ENCODE results near the gene APMAP.

APMAP gene

DNA sequence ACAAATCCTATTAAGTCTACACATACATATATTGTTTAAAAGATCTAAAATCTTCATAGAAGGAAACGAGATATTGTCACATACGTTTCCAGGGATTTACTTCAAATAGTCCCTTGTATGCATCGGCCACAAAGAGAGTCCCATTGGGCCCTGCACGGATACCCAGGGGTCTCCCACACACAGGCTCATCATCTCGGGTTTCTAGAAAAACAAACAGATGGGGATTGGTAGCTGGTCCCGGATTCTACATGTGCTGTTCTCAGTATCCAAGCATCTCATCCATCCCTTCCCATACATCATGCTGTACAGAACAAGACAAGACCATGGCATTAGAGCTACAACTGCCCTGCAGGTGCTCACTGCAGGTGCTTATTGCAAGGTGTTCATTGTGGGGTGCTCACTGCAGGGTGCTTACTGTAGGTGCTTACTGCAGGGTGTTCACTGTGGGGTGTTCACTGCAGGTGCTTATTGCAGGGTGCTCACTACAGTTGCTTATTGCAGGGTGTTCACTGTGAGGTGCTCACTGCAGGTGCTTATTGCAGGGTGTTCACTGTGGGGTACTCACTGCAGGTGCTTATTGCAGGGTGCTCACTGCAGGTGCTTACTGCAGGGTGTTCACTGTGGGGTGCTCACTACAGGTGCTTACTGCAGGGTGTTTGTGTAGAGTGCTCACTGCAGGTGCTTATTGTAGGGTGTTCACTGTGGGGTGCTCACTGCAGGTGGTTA, 21.0 kb downstream of the APMAP start:
- Histone ChIP-seq H3K27ac (ENCODE audit: poor library complexity, severe bottlenecking) (no peak overlapping the region), H3K4me3 (ENCODE audit: severe bottlenecking) (no peak overlapping the region), H3K27me3 (ENCODE audit: insufficient read depth, poor library complexity, severe bottlenecking) (no peaks in the 10 kb centered on the region), H3K9me3 (ENCODE audit: severe bottlenecking) (no peaks in the 10 kb centered on the region), H3K4me1 (ENCODE audit: insufficient read depth, poor library complexity, severe bottlenecking) (no peaks in the 10 kb centered on the region), H3K36me3 (ENCODE audit: low read depth) (peaks cover 48% of the 10 kb centered on the region)
- TF ChIP-seq, protein P1, sequence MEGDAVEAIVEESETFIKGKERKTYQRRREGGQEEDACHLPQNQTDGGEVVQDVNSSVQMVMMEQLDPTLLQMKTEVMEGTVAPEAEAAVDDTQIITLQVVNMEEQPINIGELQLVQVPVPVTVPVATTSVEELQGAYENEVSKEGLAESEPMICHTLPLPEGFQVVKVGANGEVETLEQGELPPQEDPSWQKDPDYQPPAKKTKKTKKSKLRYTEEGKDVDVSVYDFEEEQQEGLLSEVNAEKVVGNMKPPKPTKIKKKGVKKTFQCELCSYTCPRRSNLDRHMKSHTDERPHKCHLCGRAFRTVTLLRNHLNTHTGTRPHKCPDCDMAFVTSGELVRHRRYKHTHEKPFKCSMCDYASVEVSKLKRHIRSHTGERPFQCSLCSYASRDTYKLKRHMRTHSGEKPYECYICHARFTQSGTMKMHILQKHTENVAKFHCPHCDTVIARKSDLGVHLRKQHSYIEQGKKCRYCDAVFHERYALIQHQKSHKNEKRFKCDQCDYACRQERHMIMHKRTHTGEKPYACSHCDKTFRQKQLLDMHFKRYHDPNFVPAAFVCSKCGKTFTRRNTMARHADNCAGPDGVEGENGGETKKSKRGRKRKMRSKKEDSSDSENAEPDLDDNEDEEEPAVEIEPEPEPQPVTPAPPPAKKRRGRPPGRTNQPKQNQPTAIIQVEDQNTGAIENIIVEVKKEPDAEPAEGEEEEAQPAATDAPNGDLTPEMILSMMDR (IDR thresholded peaks at IDR 0.05; ENCODE audit: poor library complexity, severe bottlenecking) = no peak
- DNase-seq (ENCODE audit: low spot score) = no peak
- ATAC-seq (ENCODE audit: low read depth) = no peak

DNA sequence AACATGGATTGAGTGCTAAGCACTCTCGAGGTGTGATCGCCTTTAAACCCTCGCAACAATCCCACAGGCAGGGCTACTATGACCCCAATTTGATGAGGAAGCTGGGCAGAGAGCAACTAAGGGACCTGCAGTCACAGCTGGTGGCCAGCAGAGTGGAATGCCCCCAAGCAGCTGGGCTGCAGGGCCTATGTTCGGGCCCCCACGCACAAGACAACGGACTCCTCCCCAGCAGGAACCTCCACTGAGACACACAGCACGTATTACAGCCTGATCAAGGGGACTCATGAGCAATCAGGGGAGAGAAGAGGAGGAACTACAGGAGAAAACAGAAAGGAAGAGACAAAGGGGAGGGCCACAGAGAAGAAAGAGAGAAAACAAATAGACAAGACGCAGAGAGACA, 21.8 kb downstream of the APMAP start:
- no peak overlapping the region for H3K27ac ChIP-seq (ENCODE audit: poor library complexity, severe bottlenecking)
- H3K4me3 ChIP-seq (ENCODE audit: severe bottlenecking) = no peak overlapping the region
- H3K4me1 ChIP-seq (ENCODE audit: insufficient read depth, poor library complexity, severe bottlenecking) = no peaks in the 10 kb centered on the region
- DNase-seq (ENCODE audit: low spot score) (no peak), ATAC-seq (ENCODE audit: low read depth) (no peak)
- H3K27me3 ChIP-seq (ENCODE audit: insufficient read depth, poor library complexity, severe bottlenecking) = no peaks in the 10 kb centered on the region
- TF ChIP-seq, protein P1 (IDR thresholded peaks at IDR 0.05; ENCODE audit: poor library complexity, severe bottlenecking) = no peak
- H3K36me3 ChIP-seq (ENCODE audit: low read depth) = peaks cover 40% of the 10 kb centered on the region
- H3K9me3 ChIP-seq (ENCODE audit: severe bottlenecking) = no peaks in the 10 kb centered on the region

DNA sequence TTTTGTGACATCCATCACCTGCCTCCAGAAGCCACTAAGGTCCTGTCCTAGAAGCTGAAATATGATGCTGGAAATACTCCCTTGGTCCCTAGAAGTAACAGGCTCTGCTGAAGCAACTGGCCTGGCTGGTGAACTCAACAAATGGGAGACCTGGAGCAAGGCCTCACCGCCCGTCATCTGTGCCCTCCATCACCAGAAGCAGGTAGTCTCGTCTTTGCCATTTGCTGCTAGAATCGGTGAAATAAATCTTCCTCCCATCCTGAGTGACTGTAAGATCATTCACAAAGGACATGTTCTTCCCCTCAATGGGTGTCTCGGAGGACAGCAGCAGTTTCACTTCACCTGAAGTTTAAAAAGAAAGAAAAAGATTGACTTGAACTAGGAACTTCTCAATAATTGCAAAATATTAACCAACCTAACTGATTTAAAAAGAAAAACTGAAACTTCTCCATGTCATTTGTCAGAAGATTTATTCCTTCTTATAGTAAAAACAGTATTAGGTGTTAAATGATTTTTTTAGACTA, 22.5 kb downstream of the APMAP start:
- H3K4me1 ChIP-seq (ENCODE audit: insufficient read depth, poor library complexity, severe bottlenecking) = no peaks in the 10 kb centered on the region
- no peak overlapping the region for H3K27ac ChIP-seq (ENCODE audit: poor library complexity, severe bottlenecking)
- ATAC-seq (ENCODE audit: low read depth) = no peak
- H3K27me3 ChIP-seq (ENCODE audit: insufficient read depth, poor library complexity, severe bottlenecking) = no peaks in the 10 kb centered on the region
- H3K4me3 ChIP-seq (ENCODE audit: severe bottlenecking) = no peak overlapping the region
- DNase-seq (ENCODE audit: low spot score) = no peak
- TF ChIP-seq, protein P1 (IDR thresholded peaks at IDR 0.05; ENCODE audit: poor library complexity, severe bottlenecking) = no peak
- peaks cover 35% of the 10 kb centered on the region for H3K36me3 ChIP-seq (ENCODE audit: low read depth)
- no peaks in the 10 kb centered on the region for H3K9me3 ChIP-seq (ENCODE audit: severe bottlenecking)

DNA sequence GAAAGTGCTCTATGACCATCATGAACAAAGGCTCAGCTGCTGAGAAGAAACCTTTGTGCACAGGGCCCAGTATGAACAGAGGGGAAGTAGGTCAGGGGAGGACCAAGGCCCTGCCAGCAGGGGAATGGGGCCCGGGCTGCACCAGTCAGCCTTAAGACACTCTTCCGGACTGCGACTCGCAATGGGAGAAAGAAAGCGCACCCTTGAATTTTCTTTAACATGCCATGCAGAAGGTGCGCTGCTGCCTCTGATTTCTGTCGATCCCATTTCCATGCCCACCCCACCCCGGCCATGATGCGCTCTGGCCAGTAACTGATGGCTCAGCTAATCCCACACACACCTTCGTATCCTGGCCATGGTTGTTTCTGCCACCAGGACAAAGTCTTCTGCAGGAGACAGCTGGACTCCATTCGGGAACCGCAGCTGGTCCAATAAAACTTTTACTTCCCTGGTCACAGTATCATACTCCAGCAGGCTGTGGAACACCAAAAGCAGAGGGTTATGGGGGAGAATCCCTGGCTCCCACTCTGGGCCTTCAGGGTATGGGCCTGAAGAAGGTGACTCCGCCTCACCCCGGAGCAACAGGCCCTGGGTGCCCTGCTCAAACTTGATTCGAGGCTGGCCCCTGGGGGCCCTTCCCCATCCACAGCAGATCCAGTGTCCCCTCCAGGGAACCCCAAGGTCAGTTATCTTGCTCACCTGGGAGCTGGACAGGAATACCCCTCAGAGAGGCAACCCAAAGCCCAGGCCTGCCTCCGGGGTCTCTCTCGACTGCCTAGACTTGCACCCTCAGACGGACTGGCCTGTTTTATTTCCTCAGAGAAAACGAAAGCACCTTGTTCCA, 23.1 kb downstream of the APMAP start:
- H3K27ac ChIP-seq (ENCODE audit: poor library complexity, severe bottlenecking) = no peak overlapping the region
- peaks cover 32% of the 10 kb centered on the region for H3K36me3 ChIP-seq (ENCODE audit: low read depth)
- H3K4me3 ChIP-seq (ENCODE audit: severe bottlenecking) = no peak overlapping the region
- DNase-seq (ENCODE audit: low spot score) (no peak), ATAC-seq (ENCODE audit: low read depth) (no peak)
- no peaks in the 10 kb centered on the region for H3K9me3 ChIP-seq (ENCODE audit: severe bottlenecking)
- TF ChIP-seq, protein P1 (IDR thresholded peaks at IDR 0.05; ENCODE audit: poor library complexity, severe bottlenecking) = no peak
- H3K4me1 ChIP-seq (ENCODE audit: insufficient read depth, poor library complexity, severe bottlenecking) = no peaks in the 10 kb centered on the region
- H3K27me3 ChIP-seq (ENCODE audit: insufficient read depth, poor library complexity, severe bottlenecking) = no peaks in the 10 kb centered on the region

All from RWPE2 (cell line).